PC-9 (cell line): Measurements from ENCODE around the gene UNC93A.

Experiments used
- EZH2 ChIP-seq: fragments of 200-600 bp; sonication (generic); IDR thresholded peaks from 2 replicates; pipeline ENCODE4 v1.8.0; 2017; ENCODE audit warnings: antibody characterized with exemption, low read depth
- TF ChIP-seq, protein P1 (sequence below): fragments of 200-600 bp; sonication (generic); conservative IDR thresholded peaks from 2 replicates; pipeline ENCODE4 v1.6.1; 2017; ENCODE audit warnings: mixed run types, antibody characterized with exemption, mild to moderate bottlenecking, moderate library complexity

DNA sequence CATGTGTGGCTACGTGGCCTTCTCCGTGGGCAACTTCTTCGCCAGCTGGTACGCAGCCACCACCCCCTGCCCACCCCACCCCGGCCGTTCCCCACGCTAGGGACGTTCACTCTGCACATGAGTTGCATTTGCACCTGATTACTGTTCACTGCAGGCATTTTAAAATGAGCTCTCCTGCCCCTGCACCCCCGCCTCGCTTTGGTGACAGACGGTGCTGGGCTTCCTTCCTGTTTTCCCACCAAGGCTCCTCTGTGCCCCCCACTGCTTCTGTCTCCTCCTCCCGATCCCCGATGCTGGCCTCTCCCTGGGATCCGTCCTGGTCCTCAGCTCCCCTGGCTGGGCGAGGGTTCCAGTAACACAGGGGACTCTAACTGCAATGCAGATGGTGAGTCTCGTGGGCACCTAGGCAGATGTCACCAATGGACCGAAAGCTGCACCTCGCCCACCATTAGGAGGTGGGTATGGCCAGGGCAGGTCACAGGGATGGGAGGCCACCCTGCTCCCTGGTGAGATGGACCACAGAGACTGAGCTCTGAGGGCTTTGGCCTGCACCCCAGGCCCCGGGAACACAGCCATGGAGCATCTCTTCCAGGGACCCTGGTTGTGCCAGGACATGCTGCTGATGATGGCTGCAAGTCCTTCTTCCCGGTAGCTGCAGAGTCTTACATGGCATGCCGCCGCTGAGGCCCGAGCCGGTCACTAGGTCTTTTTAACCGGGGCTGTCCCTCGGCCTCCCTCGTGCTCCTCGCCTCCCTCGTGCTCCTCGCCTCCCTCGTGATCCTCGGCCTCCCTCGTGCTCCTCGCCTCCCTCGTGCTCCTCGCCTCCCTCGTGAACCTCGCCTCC is 3.8 kb downstream of the UNC93A start:
- TF ChIP-seq, protein P1, sequence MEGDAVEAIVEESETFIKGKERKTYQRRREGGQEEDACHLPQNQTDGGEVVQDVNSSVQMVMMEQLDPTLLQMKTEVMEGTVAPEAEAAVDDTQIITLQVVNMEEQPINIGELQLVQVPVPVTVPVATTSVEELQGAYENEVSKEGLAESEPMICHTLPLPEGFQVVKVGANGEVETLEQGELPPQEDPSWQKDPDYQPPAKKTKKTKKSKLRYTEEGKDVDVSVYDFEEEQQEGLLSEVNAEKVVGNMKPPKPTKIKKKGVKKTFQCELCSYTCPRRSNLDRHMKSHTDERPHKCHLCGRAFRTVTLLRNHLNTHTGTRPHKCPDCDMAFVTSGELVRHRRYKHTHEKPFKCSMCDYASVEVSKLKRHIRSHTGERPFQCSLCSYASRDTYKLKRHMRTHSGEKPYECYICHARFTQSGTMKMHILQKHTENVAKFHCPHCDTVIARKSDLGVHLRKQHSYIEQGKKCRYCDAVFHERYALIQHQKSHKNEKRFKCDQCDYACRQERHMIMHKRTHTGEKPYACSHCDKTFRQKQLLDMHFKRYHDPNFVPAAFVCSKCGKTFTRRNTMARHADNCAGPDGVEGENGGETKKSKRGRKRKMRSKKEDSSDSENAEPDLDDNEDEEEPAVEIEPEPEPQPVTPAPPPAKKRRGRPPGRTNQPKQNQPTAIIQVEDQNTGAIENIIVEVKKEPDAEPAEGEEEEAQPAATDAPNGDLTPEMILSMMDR = no peak
- TF ChIP-seq EZH2 = no peak
